ENCODE data around the gene NME8. TPM values are rescaled to one million over a fixed set of nuclear protein-coding genes. Genes with fewer than 3 reads are reported as not detected.

Gene NME8
- total RNA-seq, 1 donor from 2014 or later, result 0.14 TPM

- no peak for DNase-seq (ENCODE audit: extremely low spot score, unreplicated experiment)
- H3K27me3 Mint-ChIP-seq, result peaks cover 5% of the 10 kb centered on the region
- no peaks in the 10 kb centered on the region for H3K9me3 Mint-ChIP-seq
- no peak overlapping the region for H3K27ac Mint-ChIP-seq
- peaks cover 3% of the 10 kb centered on the region for H3K36me3 Mint-ChIP-seq
- TF ChIP-seq, protein P1, sequence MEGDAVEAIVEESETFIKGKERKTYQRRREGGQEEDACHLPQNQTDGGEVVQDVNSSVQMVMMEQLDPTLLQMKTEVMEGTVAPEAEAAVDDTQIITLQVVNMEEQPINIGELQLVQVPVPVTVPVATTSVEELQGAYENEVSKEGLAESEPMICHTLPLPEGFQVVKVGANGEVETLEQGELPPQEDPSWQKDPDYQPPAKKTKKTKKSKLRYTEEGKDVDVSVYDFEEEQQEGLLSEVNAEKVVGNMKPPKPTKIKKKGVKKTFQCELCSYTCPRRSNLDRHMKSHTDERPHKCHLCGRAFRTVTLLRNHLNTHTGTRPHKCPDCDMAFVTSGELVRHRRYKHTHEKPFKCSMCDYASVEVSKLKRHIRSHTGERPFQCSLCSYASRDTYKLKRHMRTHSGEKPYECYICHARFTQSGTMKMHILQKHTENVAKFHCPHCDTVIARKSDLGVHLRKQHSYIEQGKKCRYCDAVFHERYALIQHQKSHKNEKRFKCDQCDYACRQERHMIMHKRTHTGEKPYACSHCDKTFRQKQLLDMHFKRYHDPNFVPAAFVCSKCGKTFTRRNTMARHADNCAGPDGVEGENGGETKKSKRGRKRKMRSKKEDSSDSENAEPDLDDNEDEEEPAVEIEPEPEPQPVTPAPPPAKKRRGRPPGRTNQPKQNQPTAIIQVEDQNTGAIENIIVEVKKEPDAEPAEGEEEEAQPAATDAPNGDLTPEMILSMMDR (conservative IDR thresholded peaks at IDR 0.05), result no peak
- no peaks in the 10 kb centered on the region for H3K4me1 Mint-ChIP-seq (ENCODE audit: unreplicated experiment)
- H3K4me3 Mint-ChIP-seq, result no peak overlapping the region
These were observed 79.5 kb downstream of the NME8 start for GRCh38 chr7:37927773-37928444.

DNA sequence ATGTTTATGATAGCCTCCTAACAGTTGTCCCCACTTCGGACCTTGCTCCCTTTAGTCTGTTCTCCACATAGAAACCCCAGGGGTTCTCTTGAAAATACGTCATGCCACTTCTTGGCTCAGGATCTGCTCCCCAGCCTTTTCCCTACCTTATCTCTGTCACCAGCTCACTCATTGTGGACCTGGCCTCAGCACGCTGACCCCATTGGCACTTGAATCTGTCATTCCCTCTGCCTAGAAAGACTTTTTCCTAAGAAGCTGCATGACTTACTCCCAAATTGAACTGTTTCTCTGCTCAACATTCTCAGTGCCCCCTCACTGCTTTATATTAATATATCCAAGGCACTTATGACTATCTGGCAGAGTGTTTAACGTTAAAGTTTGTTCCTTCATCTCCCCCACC, 80.5 kb downstream of the NME8 start:
- no peak for DNase-seq (ENCODE audit: extremely low spot score, unreplicated experiment)
- Mint-ChIP-seq H3K4me3 (no peak overlapping the region), H3K4me1 (ENCODE audit: unreplicated experiment) (no peaks in the 10 kb centered on the region), H3K27ac (no peak overlapping the region), H3K36me3 (peaks cover 3% of the 10 kb centered on the region), H3K27me3 (no peaks in the 10 kb centered on the region), H3K9me3 (no peaks in the 10 kb centered on the region)
- TF ChIP-seq, protein P1 (conservative IDR thresholded peaks at IDR 0.05), result no peak

- Mint-ChIP-seq H3K9me3 (no peaks in the 10 kb centered on the region), H3K27me3 (no peaks in the 10 kb centered on the region), H3K36me3 (peaks cover 3% of the 10 kb centered on the region), H3K27ac (peak overlapping the region; percentile 46), H3K4me1 (ENCODE audit: unreplicated experiment) (no peaks in the 10 kb centered on the region), H3K4me3 (no peak overlapping the region)
- TF ChIP-seq, protein P1 (conservative IDR thresholded peaks at IDR 0.05), result no peak
- DNase-seq (ENCODE audit: extremely low spot score, unreplicated experiment), result no peak
These were observed 82.0 kb downstream of the NME8 start for GRCh38 chr7:37930226-37930948.

DNA sequence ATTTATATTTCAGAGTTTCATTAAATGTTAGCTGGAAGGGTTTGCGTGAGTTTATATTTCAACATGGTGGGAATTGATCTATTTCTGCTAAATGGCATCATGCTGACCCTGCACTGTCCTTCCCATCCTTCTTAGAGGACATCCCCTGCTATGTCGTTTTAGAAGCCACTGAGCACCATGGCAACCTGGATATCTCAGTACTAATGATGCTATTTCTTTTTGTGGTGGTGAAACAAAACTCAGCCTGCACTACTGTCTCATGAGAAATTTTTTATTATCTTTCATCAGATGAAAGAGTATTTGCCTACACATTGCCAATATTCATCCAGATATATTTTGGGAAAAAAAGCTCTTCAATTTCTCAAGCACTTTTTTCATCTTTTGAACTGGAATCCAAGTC, 84.1 kb downstream of the NME8 start:
- DNase-seq (ENCODE audit: extremely low spot score, unreplicated experiment), result no peak
- Mint-ChIP-seq H3K4me3 (no peak overlapping the region), H3K27me3 (no peaks in the 10 kb centered on the region), H3K36me3 (peaks cover 5% of the 10 kb centered on the region), H3K4me1 (ENCODE audit: unreplicated experiment) (no peaks in the 10 kb centered on the region), H3K27ac (no peak overlapping the region), H3K9me3 (no peaks in the 10 kb centered on the region)
- TF ChIP-seq, protein P1 (conservative IDR thresholded peaks at IDR 0.05), result no peak

- no peaks in the 10 kb centered on the region for H3K4me1 Mint-ChIP-seq (ENCODE audit: unreplicated experiment)
- H3K4me3 Mint-ChIP-seq, result no peak overlapping the region
- DNase-seq (ENCODE audit: extremely low spot score, unreplicated experiment), result no peak
- H3K36me3 Mint-ChIP-seq, result peaks cover 5% of the 10 kb centered on the region
- H3K27me3 Mint-ChIP-seq, result no peaks in the 10 kb centered on the region
- TF ChIP-seq, protein P1 (conservative IDR thresholded peaks at IDR 0.05), result no peak
- H3K27ac Mint-ChIP-seq, result no peak overlapping the region
- no peaks in the 10 kb centered on the region for H3K9me3 Mint-ChIP-seq
These were observed 84.7 kb downstream of the NME8 start for GRCh38 chr7:37933018-37933566.
